Mucosa of gallbladder (tissue), 1 donor: ENCODE data around the gene MEIOB. TPM values are rescaled to one million over a fixed set of nuclear protein-coding genes. Genes with fewer than 3 reads are reported as not detected.
A peak's percentile ranks its signal among the peaks of the same experiment; 100 is the strongest.
"Not testable (repeated sequence)": the region's sequence is repeated elsewhere in the genome, so short reads cannot be mapped to it uniquely, and the experiment has no call there.

ENCODE experiments used
- DNase-seq: peaks from one replicate; pipeline ENCODE4 v3.0.0-alpha.2; 2020; ENCODE audit warnings: low spot score
- total RNA-seq: library from RNA; stranded (reverse); gene quantifications from one replicate; pipeline ENCODE4 v1.2.1, GENCODE V29; 2021
- donor health status: DM: no; HTN: no; CAD: no.

The MEIOB gene
- total RNA-seq, 1 donor from 2014 or later, result 0.17 TPM

- no peak for DNase-seq
Measured at GRCh38 chr16:1907226-1907860, 35.4 kb upstream of the MEIOB start.

- DNase-seq, result no peak
Measured at GRCh38 chr16:1906846-1907165, 34.8 kb upstream of the MEIOB start.

GRCh38 chr16:1906055-1906845 is 34.3 kb upstream of the MEIOB start:
- DNase-seq, result no peak

- no peak for DNase-seq
Measured at GRCh38 chr16:1903845-1904840, 32.2 kb upstream of the MEIOB start.

GRCh38 chr16:1903220-1903574 is 31.2 kb upstream of the MEIOB start:
- DNase-seq, result no peak

GRCh38 chr16:1902547-1903219 is 30.7 kb upstream of the MEIOB start:
- no peak for DNase-seq

- DNase-seq, result no peak
Measured at GRCh38 chr16:1900452-1900774, 28.4 kb upstream of the MEIOB start.

GRCh38 chr16:1899641-1900451 is 27.9 kb upstream of the MEIOB start:
- peak; percentile 34 for DNase-seq

- DNase-seq, result not testable (repeated sequence)
Measured at GRCh38 chr16:1897692-1898091, 25.7 kb upstream of the MEIOB start.

GRCh38 chr16:1895949-1896675 is 24.1 kb upstream of the MEIOB start:
- no peak for DNase-seq

GRCh38 chr16:1895068-1895467 is 23.1 kb upstream of the MEIOB start:
- DNase-seq, result no peak

GRCh38 chr16:1890708-1891050 is 18.7 kb upstream of the MEIOB start:
- no peak for DNase-seq

- no peak for DNase-seq
Measured at GRCh38 chr16:1890024-1890707, 18.2 kb upstream of the MEIOB start.

GRCh38 chr16:1887711-1888354 is 15.9 kb upstream of the MEIOB start:
- DNase-seq, result no peak

- DNase-seq, result no peak
Measured at GRCh38 chr16:1884889-1885288, 12.9 kb upstream of the MEIOB start.

GRCh38 chr16:1884155-1884760 is 12.3 kb upstream of the MEIOB start:
- DNase-seq, result no peak

- DNase-seq, result not testable (repeated sequence)
Measured at GRCh38 chr16:1881172-1881571, 9.2 kb upstream of the MEIOB start.

GRCh38 chr16:1879477-1879876 is 7.5 kb upstream of the MEIOB start:
- no peak for DNase-seq

- DNase-seq, result no peak
Measured at GRCh38 chr16:1878256-1878655, 6.3 kb upstream of the MEIOB start.
